GM04503 (cell line): ENCODE data around the gene PSMG2.
"Not testable (repeated sequence)": the region's sequence is repeated elsewhere in the genome, so short reads cannot be mapped to it uniquely, and the experiment has no call there.

Experiments used
- DNase-seq: peaks from one replicate; pipeline ENCODE4 v3.0.0-alpha.2; 2012; ENCODE audit warnings: low read depth

Gene PSMG2

DNA sequence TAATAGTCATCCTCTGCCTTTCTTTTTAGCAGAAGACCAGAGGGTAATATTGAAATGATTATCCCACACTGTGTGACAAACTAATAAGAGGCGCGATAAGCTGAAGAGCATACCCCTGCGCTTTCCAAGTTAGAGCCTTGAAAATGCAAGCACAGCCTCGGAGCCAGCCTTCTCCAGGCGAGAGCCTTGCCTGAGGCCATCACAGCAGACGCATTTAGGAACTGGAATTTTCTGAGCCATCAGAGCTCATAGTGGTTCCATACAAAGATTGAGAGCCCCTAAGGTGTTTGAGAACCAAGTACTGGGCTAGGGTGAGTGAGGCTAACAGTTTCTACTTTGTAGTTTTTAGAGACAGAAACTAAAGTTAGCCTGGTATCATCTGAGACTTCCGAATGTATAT is 19.9 kb downstream of the PSMG2 start:
- no peak for DNase-seq

DNA sequence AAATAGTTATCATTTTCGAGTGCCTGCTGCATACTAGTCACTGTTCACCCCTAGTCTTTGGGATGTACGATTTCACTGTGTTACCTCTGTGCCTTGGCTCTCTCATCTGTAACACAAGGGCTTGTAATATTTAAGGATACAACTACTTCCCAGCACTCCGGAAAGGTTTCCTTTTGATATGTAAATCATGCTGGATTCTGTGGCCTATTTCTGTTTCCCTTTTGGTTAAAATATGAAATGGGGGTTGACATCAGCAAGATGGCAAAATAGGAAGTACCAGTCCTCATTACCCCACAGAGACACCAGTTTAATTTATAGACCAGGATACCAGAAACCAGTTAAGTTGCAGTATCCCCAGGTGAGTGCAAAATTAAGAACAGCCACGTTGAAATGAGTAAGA is 23.5 kb downstream of the PSMG2 start:
- DNase-seq: no peak

DNA sequence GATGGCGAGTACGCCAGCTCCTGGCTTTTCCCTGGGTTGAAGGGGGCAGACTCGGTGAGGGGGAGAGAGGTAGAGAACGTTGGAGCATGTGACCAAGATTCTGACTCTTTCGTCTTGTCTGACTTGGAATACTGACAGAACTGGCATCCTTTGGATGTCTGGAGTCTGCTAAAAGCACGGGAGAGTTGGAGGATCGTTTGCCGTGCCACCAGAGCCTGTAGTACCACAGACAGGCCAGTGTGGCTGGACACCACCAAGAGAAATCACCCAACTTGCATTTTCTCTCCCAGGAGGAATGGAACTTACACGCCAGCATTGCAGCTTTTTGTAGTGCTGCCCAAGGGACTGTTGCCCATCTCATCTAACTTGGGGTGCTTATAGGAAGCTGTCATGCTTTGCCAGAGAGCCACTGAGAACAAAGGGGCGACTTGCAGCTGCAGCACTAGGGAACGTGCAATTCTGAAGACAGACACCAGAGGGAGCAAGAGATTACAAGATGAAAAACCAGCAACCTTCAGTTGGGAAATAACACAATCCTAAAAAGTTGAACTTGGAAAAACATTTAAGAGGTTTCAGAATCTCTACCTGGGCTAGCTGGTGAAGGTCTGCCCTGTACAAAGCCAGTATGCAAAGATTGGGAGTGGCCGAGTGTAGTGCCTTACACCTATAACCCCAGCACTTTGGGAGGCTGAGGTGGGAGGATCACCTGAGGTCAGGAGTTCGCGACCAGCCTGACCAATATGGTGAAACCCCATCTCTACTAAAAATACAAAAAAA is 24.1 kb downstream of the PSMG2 start:
- no peak for DNase-seq

DNA sequence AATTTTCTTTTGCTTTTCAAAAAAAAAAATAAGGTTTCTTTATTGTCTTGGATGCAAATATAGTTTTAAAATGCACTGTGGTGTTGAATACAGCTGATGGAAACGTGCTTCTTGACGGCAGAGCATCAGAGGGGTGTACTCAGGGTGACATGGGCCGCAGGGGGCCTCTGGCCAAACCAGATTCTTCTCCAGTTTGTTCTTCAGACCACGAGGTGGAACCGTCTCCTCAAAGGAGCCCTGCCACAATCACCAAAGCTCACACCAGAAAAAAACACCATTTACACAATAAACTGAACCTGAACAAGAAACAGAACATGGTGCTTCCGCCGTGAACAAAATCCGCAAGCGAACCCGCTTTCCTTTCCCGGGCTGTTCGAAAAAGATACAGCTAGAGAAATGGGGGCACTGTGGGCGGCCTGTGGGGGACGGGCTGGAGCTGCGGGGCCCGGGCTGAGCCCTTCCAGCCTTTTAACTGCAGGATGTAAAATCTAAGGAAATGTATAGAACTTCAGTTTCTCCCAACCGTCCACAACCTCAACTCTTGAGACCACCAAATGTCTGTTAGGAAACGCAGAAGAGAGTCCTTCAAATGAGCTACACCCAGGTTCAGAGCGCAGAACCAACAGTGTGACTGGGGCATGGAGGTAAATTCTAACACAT is 34.5 kb downstream of the PSMG2 start:
- no peak for DNase-seq

DNA sequence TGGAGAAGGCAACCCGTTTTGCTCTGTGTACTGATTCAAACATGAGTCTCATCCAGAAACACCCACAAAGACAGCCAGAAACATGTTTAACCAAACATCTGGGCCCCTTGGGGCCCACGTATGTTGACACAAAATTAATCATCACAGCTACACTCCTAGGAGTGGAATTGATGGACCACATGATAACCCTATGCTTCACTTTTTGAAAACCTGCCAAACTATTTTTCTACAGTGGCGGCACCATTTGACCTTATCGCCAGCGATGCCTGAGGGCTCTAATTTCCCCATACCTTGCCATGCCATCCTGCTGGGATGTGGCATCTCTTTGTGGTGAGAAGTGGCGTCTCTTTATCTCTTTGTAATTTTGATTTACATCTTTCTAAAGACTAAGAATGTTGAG is 38.5 kb downstream of the PSMG2 start:
- DNase-seq: no peak

DNA sequence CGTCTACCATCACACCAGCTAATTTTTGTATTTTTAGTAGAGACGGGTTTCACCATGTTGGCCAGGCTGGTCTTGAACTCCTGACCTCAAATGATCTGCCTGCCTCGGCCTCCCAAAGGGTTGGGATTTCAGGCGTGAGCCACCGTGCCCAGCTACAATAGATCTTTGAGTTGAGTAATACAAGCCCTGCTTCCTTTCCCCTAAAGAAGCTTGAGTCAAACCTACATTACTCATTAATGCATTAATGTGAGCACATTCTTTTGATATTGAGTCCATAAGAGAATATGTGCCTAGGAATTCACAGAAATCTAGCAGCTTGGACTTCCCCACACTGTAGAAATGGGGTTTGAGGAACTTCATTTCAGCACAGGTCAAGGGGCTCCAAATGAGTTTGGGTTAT is 39.6 kb downstream of the PSMG2 start:
- no peak for DNase-seq

DNA sequence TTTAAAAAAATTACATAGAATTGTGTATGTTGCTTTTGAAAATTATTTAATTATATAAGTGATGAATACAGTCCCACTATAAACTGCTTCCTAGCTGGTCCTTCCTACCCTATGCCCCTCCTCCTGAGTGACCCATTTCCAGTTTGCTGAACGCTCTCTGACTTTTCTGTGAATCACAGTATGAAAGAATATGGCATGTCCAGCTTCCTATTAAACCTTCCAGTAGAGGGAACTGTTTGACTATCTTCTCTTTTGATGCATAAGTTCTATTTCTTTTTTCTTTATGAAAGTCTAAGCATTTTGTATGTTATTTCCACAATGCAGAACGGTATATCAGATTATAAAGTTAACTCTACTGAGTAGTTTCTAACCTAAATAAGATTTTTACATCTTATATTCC is 41.3 kb downstream of the PSMG2 start:
- DNase-seq: no peak

DNA sequence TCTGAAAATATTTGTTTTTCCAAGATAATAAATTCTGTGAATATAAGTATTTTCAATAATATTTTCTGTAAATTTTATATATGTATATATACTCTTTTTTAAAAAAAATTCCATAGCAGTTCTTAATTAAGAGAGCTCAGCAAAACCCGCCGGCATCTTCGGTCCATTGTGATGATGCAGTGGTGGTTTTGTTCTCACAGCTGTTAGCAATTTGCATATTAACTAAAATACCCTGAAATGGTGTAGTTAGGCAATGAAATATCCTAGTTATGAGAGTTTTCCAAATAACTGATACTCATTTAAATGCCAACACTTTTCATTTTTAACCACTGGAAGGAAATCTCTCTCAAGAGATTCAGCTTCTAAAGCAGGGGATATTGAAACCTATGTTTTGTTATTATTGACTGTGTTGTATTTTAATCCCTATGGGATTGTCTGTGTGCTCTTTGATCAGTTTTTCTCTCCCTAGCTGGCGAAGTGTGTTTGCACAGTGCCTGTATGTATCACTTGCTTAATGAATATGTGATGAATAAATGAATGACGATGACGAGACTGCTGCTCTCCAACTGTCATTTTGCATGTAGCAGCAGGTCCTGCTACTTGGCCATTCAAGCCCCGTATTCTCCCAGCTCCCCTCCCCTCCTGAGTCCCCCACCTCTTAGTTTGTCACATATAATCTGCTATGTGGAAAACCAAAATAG is 42.4 kb downstream of the PSMG2 start:
- no peak for DNase-seq

DNA sequence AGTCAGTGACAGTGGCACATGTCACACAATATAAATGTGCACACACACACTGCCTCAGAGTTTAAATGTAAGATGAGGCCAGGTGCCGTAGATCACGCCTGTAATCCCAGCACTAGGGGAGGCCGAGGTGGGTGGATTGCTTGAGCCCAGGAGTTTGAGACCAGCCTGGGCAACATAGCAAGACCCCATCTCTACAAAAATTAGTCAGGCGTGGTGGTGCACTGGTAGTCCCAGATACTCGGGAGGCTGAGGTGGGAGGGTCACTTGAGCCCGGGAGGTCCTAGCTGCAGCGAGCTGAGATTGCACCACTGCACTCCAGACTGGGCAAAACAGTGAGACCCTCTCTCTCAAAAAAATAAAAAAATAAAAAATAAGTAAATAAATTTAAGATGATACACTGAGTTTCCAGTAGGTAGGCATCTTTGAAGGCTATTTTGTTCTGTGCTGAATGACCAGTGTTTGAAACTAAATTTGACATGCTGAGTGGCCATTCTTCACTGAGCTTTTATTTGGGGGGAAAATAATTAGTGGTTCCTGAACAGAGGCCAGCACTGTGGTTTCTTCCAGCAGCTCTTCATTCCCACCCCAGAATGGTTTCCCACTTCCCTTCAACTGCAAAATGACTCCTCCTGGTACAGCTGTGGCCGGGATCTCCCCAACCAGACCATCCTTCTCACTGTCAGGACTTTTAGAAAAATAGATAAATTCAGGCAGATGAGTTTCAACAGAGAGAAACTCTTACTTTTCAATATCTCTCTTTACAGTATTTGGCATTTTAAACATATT is 44.9 kb downstream of the PSMG2 start:
- no peak for DNase-seq

DNA sequence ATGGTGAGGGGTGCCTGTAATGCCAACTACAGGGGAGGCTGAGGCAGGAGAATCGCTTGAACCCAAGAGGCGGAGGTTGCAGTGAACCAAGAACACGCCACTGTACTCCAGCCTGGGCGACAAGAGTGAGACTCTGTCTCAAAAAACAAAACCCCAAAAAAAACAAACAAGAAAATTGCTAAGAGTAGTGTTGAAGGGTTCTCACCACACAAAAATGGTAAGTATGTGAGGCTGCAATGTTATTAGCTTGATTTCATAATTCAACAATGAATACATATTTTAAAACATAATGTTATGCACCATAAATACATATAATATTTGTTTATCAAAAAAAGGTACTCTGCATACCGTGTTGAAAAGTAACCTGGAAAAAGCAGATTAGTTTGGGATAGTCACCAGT is 45.8 kb downstream of the PSMG2 start:
- DNase-seq: no peak

DNA sequence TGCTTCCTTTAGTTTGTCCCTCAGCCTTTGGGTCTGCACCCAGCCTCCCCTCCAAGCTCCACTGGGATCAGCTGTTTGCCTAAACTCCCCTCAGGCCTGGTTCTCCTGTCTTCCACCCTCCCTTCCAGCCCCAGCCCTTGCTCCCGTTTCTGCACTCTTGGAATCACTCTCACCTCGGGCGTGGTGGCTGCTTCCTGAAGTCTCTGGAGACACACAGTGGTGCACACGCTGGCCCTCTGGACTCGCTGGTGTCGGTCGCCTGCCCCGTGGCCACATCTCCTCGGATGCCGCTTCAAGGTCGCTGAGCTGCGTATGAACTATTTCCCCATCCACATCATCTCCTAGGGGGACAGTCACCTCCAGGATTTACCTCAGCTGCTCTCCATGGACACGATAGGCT is 46.3 kb downstream of the PSMG2 start:
- no peak for DNase-seq

DNA sequence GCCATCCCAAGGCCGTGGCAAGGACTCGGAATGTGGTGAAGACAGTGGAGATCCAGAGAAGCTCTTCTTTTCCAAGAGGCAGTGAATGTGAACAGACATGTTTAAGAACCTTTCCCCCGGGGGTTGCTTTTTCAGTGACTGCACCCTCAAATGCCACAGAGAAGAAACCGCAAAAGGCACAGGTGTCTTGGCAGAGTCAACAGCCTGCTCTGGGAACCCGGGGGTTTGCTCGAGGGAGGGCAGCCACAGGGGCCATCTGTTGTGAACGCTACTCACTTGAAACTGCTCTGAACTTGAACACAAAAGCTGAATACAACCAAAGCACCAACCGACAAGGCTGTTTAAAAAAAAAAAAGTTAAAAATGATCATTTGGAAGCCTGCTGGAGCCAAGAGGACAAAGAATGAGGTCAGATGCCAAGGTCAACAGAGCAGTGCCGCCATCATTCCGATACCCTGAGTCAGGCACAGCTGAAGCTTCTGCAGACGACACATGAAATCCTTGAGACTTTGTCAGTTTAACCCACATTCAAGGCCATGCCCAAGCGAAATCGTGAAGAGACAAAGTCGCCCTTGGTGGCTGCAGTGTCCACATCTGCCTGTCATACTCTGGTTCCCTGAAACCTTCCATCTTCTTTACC is 47.4 kb downstream of the PSMG2 start:
- DNase-seq: no peak

DNA sequence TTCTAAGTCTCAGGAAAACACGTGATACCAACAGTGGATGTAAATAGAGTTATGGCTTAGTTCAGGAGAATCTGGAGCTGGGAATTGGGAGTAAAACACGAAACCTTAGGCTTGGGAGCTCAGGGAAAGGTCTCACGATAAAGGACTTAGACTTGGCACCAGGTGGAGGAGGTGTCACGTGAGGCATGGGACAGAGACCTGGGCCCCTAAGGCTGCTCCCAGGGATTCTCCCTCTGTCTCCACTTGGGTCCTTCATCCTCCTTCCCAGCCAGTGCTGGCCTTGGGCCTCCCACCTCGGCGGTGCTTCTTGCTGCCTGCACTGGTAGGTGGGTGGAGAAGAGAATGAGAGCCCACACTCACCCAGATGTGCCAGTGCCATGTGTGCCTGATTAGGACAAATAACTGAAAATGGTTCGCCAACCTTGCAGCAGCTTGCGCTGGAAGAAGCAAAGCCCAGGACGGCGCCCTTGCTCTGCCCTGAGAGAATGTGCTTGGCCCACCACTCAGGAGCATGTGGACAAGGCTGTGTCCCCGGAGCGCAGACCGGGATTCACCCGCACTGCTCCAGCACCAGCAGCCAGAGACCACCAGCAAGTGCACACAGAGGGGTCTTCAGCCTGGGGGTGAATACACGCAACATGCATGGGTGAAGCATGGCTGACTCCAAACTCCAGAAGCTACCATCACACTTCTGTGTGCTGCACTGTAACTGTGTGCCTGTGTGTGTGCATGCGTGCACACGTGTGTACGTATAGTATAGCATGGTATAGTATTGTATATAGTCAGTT is 48.1 kb downstream of the PSMG2 start:
- DNase-seq: no peak

DNA sequence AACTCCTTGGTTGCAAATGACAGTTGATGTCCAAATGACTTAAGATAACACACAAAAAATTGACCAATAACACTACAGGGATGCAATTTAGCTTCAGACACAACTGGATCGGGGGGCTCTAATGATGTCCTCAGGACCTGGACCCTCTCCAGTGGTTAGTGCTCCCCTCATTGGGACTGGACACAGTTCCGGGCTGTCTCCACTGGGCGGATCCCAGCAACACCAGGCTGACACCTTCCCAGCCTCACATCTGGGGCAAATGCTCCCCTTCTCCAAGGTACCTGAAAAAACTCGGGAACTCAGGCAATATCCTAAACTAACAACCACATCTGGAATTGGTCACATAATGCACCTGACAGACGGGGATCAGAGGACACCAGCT is 48.7 kb downstream of the PSMG2 start:
- no peak for DNase-seq

DNA sequence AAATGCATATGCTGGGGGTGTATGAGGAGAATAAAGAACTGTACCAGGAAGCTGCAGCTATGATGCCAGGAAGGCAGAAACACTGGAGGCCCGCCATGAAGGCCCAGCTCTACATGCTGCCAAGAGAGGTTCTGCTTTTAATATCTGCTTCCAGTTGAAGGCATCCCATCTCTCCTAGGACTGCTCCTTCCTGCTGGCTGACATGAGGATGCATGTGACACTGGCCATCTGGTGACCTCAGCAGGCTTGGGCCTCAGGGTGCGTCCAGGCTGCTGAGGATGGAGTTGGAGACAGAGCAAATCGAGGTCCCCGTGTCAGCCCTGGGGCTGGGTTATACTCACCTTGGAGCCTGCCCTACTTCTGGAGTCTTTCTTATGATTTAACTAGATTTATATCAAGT is 49.0 kb downstream of the PSMG2 start:
- DNase-seq: no peak

DNA sequence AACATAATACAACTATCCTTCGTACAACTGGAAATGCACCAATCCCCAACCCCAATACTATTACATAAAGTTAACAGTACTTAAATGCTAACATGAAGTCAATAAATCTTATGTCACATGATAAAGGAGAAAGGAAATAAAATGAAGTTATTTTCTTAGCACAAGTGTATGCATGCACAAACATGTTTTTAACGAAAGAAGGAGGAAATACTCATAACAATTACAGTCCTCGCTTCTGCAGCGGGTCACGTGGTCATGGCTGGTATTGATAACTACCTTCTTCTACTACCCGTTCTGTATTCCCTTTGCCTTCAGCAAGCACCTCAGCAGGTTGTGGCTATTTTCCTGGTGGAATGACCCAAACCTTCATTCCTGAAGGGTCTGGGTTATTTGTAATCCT is 51.7 kb downstream of the PSMG2 start:
- no peak for DNase-seq

DNA sequence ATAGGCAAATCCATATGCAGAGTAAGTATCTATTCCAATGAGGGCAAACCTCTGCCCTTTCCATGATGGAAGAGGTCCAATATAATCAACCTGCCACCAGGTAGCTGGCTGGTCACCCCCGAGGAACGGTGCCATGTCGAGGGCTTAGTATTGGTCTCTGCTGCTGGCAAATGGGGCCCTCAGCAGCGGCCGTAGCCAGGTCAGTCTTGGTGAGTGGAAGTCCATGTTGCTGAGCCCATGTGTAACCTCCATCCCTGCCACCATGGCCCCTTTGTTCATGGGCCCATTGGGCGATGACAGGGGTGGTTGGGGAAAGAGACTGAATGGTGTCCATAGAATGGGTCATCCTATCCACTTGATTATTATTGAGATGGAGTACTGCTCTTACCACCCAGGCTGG is 52.8 kb downstream of the PSMG2 start:
- DNase-seq: not testable (repeated sequence)

DNA sequence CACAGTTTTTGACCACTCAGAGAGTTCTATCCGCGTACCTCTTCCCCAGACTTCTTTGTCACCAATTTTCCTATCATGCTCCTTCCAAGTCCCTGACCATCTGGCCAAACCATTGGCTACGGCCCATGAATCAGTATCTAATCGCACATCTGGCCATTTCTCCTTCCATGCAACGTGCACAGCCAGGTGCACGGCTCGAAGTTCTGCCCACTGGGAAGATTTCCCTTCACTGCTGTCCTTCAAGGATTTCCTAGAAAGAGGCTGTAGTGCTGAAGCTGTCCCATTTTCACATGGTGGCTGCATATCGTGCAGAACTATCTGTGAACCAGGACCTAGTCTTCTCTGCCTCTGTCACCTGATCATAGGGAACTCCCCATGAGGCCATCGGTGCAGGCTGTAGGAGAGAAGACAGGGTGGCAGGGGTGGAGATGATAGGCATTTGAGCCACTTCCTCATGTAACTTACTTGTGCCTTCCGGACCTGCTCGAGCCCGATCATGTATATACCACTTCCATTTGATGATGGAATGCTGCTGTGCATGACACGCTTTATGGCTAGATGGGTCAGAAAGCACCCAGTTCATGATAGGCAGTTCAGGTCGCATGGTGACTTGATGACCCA is 53.9 kb downstream of the PSMG2 start:
- not testable (repeated sequence) for DNase-seq

DNA sequence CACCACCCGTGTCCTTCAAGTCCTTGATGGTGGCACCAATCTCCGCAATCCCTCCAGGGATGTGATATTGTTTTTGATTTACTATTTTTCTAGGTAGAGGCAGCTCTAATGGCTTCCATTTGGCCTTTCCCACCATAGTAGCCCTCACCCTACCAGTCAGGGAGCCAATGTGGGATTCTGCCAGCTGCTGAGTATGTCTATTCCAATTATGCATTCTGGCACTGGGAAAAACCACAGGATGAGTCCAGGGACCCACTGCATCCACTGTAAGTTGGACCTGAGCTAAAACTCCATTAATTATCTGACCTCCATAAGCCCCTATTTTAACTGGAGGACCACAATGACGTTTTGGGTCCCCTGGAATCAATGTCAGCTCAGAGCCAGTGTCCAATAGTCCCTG is 55.7 kb downstream of the PSMG2 start:
- not testable (repeated sequence) for DNase-seq

DNA sequence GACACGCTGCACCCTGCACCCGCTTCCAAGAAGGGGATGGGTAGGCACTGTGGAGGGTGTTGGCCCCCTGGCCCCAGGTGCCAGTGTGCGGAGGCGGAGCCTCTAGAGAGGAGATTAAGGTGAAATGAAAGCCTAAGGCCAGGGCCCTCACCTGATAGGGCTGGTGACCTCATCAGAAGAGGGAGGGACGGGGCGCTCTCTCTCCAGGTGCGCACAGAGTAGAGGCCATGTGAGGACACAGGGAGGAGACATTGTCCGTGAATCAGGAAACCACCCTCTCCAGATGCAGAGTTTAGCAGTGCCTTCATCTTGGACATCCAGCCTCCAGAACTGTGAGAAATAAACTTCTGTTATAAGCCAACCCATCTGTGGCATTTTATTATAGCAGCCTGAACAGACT is 62.3 kb downstream of the PSMG2 start:
- no peak for DNase-seq

DNA sequence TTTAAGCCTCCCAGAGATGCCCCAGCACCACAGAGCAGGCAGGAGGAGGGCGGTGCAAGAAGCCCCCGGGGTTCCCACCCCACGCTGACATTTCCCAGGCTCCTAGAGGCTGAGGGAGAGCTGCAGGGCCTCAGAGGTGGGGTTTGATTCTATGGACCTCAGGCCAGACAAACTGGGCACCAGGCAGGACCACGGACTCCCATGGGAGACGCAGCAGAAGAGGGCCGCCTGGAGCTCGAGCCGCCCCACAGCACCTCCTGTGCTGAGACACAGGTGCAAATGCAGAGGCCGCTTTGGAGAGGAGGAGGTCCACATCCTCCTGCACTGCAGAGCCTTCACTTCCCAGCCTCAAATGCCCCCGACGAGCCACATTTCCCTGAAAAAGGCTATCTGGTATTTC is 62.7 kb downstream of the PSMG2 start:
- no peak for DNase-seq
